Pancreas (tissue), 10 donors: ENCODE data around the gene LY6G6D. TPM values are rescaled to one million over a fixed set of nuclear protein-coding genes. Genes with fewer than 3 reads are reported as not detected.

Source experiments
- ATAC-seq, 4 donors: fragments of 200-7000 bp; cut with Tn5 transposase; one replicate each; pipeline versions ENCODE4 v1.8.0 to v1.9.1; 2020; ENCODE audit warnings: mild to moderate bottlenecking in 4 of 4, moderate library complexity in 4 of 4
- DNase-seq, 6 donors: peaks; one replicate each; pipeline ENCODE4 v3.0.0-alpha.2; 2020
- FAIRE-seq: peaks from 2 replicates; lab custom pipeline; 2012; peaks lifted over from hg19 to GRCh38; lab: Jason Lieb, UNC
- H3K27ac ChIP-seq, 4 donors: fragments of 200-600 bp; sonication (generic); 1 replicate in 3 of 4; 2 replicates in 1 of 4; pipeline versions ENCODE4 v1.5.0 to v1.8.0; 2020
- H3K27me3 ChIP-seq, 4 donors: fragments of 200-600 bp; one replicate each; pipeline ENCODE4 v1.8.0; 2021
- H3K36me3 ChIP-seq, 3 donors: fragments of 200-600 bp; sonication (generic) in 1 of 3; one replicate each; pipeline versions ENCODE4 v1.5.0 to v1.8.0; 2020 to 2021
- H3K4me1 ChIP-seq, 3 donors: fragments of 200-600 bp; one replicate each; pipeline ENCODE4 v1.8.0; 2021
- H3K4me3 ChIP-seq, 4 donors: fragments of 200-600 bp; sonication (generic) in 2 of 4; one replicate each; pipeline versions ENCODE4 v1.5.0 to v1.8.0; 2020 to 2021
- H3K9me3 ChIP-seq, 4 donors: fragments of 200-600 bp; one replicate each; pipeline ENCODE4 v1.8.0; 2021
- WGBS, 2 donors: extraction: QIAGEN DNeasy Blood & Tissue Kit; methylation state at CpG; one replicate each; pipeline ENCODE4 v1.1.7; 2013; 5-methylcytosine and 5-hydroxymethylcytosine counted together
- intact Hi-C, 3 donors: fragments of 100-400 bp; cut with DNase I; formaldehyde crosslinking; loops; one replicate each; pipeline versions ENCODE4 v1.11.1 to v1.14.2; 2022
- polyA plus RNA-seq, 2 donors: library from polyadenylated mRNA; stranded (reverse); fragments of 200-250 nt; gene quantifications; one replicate each; pipeline ENCODE4 v1.2.3, GENCODE V29; 2013
- total RNA-seq, 6 donors: library from RNA; stranded (reverse); fragmentation: NEBNext Ultra II Directional in 4 of 6; extraction: Animal tissue kit (Norgen Biotek cat#: 25700) in 4 of 6; gene quantifications; one replicate each; pipeline versions ENCODE4 v1.2.1 to v1.2.4, GENCODE V29; 2021 to 2023
- TF ChIP-seq, protein P1 (sequence below), 4 donors: fragments of 200-600 bp; sonication (generic) in 3 of 4; IDR thresholded peaks; one replicate each; pipeline versions ENCODE4 v1.5.0 to v1.8.0; 2021; ENCODE audit warnings: antibody characterized with exemption in 4 of 4
- donor health status: healthy with polysubstance abuse.
- donor health status: DM: no; HTN: no; CAD: no; lungs with moderate emphysema.
- donor health status: DM: no; HTN: no; CAD: no.
- donor health status: control.
- donor health status: control.
- donor health status: Bipolar disorder and iron deficiency.
- donor health status: DM: yes; HTN: yes; CAD: no.
- donor health status: DM: no; HTN: no; CAD: no.
- donor health status: DM: no; HTN: no; CAD: no.
- donor health status: DM: yes; HTN: yes; CAD: no.

LY6G6D gene
- total and polyA plus RNA-seq, 8 donors: not detected

- intact Hi-C loops: no loop called here
- DNase-seq: no peak
- no peak for FAIRE-seq
- Histone ChIP-seq H3K27ac (no peak within 1 kb of the TSS), H3K27me3 (no peaks in the 10 kb centered on the region), H3K36me3 (no peaks in the 10 kb centered on the region), H3K4me3 (no peak within 1 kb of the TSS), H3K4me1 (no peaks in the 10 kb centered on the region), H3K9me3 (no peaks in the 10 kb centered on the region)
- TF ChIP-seq, protein P1, sequence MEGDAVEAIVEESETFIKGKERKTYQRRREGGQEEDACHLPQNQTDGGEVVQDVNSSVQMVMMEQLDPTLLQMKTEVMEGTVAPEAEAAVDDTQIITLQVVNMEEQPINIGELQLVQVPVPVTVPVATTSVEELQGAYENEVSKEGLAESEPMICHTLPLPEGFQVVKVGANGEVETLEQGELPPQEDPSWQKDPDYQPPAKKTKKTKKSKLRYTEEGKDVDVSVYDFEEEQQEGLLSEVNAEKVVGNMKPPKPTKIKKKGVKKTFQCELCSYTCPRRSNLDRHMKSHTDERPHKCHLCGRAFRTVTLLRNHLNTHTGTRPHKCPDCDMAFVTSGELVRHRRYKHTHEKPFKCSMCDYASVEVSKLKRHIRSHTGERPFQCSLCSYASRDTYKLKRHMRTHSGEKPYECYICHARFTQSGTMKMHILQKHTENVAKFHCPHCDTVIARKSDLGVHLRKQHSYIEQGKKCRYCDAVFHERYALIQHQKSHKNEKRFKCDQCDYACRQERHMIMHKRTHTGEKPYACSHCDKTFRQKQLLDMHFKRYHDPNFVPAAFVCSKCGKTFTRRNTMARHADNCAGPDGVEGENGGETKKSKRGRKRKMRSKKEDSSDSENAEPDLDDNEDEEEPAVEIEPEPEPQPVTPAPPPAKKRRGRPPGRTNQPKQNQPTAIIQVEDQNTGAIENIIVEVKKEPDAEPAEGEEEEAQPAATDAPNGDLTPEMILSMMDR (IDR thresholded peaks at IDR 0.05): no peak
- no peak for ATAC-seq
- WGBS, 2 donors: 61 to 76% methylated on average over 4 of the region's 4 CpGs
Measured at GRCh38 chr6:31721351-31722020, 6.3 kb downstream of the LY6G6D start, which contains the start of gene LY6G6C. Gene LY6G6C, minus strand, starts transcription at chr6:31721746. Its CDS starts 67 bp downstream, at chr6:31721679.

- no peaks in the 10 kb centered on the region for H3K36me3 ChIP-seq
- no peak overlapping the region for H3K4me3 ChIP-seq
- intact Hi-C loops: no loop called here
- DNase-seq: no peak
- no peak overlapping the region for H3K27ac ChIP-seq
- 76 to 78% methylated on average over 3 of the region's 3 CpGs for WGBS, 2 donors
- no peaks in the 10 kb centered on the region for H3K27me3 ChIP-seq
- no peak for ATAC-seq
- TF ChIP-seq, protein P1 (IDR thresholded peaks at IDR 0.05): no peak
- no peaks in the 10 kb centered on the region for H3K4me1 ChIP-seq
- no peaks in the 10 kb centered on the region for H3K9me3 ChIP-seq
- FAIRE-seq: no peak
Measured at GRCh38 chr6:31722173-31722572, 7.0 kb downstream of the LY6G6D start.

GRCh38 chr6:31723245-31723979, 8.3 kb downstream of the LY6G6D start, which contains the start of gene MPIG6B:
Gene MPIG6B, plus strand, starts transcription at chr6:31723373. Its CDS starts 11 bp downstream, at chr6:31723384.
- ATAC-seq (no peak), FAIRE-seq (no peak), DNase-seq (no peak)
- H3K36me3 ChIP-seq: no peaks in the 10 kb centered on the region
- intact Hi-C loops: no loop called here
- no peaks in the 10 kb centered on the region for H3K9me3 ChIP-seq
- 72 to 79% methylated on average over 46 of the region's 46 CpGs for WGBS, 2 donors
- no peak within 1 kb of the TSS for H3K27ac ChIP-seq
- no peaks in the 10 kb centered on the region for H3K4me1 ChIP-seq
- TF ChIP-seq, protein P1 (IDR thresholded peaks at IDR 0.05): no peak
- no peak within 1 kb of the TSS for H3K4me3 ChIP-seq
- H3K27me3 ChIP-seq: no peaks in the 10 kb centered on the region

DNA sequence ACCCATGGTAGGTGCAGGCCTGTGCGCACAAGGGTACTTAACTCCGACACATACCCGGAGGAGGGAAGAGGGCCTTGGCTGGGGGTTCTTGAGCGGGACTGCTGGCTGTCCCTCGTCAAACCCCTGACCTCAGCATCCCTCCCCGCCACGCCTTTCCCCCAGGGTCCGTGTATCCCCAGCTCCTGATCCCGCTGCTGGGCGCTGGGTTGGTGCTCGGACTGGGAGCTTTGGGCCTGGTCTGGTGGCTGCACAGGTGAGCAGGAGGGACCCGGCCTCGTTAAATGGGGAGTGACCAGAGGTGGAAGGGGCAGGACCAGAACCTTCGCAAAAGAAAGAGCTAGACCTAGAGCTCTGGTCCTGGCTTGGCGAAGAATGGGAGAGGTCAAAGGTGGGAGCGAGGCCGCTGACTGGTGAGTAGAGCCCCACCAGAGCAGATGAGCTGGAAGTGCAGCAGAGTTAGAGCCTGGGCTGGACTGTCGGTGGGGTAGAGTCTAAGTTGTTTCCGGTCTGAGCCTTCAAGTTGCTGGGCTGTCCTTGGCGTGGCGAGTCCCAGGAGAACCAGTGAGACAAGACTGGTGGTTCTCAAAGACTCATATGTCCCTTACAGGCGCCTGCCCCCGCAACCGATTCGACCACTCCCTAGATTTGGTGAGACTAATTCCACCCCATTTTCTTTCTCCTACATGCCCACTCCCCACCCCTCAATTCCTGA, 9.0 kb downstream of the LY6G6D start:
- DNase-seq: no peak
- Histone ChIP-seq H3K4me1 (no peaks in the 10 kb centered on the region), H3K27me3 (no peaks in the 10 kb centered on the region), H3K9me3 (no peaks in the 10 kb centered on the region), H3K4me3 (no peak overlapping the region), H3K27ac (no peak overlapping the region), H3K36me3 (no peaks in the 10 kb centered on the region)
- ATAC-seq: no peak
- TF ChIP-seq, protein P1 (IDR thresholded peaks at IDR 0.05): no peak
- WGBS, 2 donors: 80 to 85% methylated on average over 24 to 25 of the region's 25 CpGs
- intact Hi-C loops: no loop called here
- FAIRE-seq: no peak
